ENCODE results near the gene GABARAPL2.
"Not testable (repeated sequence)": the region's sequence is repeated elsewhere in the genome, so short reads cannot be mapped to it uniquely, and the experiment has no call there.

The GABARAPL2 gene, protein sequence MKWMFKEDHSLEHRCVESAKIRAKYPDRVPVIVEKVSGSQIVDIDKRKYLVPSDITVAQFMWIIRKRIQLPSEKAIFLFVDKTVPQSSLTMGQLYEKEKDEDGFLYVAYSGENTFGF

DNA sequence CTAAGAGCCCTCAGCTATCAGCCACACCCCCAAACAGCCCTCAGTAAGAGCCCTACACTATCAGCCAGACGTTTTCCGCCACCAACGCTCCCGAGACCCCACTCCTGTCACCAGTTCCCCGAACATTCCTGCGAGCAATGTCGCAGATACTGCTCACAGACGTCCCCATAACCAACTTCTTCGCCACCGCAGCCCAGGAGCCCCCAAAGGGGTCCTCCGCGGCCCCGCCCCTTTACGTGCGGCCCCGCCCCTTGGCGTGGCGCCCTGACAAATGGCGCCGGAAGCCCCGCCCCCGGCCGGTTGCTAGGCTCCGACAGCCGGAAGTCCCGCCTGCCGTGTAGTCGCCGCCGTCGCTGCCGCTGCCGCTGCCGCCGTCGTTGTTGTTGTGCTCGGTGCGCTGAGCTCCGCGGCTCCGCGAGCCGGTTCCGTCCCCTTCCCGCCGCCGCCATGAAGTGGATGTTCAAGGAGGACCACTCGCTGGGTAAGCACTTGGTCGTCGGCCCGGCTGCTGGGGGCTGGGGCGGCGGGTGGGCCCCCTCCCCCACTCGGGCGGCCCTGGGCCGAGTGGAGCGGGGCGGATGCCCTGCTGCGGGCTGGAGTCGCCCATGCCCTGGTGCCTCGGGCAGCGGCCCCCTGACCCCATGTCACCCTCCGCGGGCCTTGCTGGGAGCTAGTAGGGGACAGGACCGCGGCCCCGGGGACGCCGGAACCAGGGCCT, at the start of gene GABARAPL2:
Gene GABARAPL2, plus strand, starts transcription at position 340 of the 718 bp plus-strand sequence. Its CDS starts 108 bp downstream, at position 448.
- DNase-seq = peak; percentile 93

DNA sequence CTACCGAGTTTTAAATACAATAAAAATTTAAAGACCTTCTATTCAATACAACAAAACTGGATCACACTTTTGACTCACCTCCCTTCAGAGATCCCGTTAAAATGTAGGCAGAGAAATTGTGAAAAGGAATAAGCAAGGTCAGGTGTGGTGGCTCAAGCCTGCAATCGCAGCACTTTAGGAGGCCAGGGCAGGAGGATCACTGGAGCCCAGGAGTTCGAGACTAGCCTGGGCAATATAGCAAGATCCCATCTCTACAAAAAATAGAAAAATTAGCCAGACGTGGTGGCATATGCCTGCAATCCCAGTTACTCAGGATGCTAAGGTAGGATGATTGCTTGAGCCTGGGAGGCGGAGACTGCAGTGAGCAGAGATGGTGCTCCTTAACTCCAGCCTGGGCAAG, 47.0 kb upstream of the GABARAPL2 start:
- no peak for DNase-seq

DNA sequence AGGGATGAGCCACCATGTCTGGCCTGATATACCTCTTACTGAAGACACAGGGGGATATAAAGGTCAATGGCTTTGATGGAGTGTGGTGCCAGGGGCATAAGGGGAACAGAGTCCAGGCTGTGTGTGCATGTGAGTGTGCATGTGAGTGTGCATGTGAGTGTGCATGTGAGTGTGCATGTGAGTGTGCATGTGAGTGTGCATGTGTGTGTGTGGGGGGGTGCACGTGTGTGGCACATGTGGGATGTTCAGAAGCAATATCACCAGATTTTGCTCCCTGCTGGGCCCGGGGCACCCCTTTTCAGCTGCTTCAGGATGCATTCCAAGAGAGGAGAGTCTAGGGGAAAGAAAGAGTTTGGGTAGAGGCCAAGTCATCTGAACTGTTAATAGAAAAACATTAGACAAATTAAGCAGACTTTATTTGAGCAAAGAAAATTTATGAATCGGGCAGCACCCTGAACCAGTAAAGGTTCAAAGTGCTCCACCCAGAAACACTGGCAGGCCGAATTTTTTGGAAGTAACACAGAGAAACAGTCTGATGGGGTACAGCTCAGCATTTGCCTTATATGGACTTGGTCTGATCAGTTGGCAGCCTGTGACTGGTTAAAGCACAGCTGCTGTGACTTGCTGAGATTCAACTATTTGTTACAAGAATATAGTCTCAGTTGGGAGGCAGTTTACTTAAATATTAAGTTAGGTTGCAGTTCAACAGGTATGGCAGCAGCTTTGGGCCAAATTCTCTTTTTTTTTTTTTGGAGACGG, 40.0 kb upstream of the GABARAPL2 start:
- DNase-seq = no peak

DNA sequence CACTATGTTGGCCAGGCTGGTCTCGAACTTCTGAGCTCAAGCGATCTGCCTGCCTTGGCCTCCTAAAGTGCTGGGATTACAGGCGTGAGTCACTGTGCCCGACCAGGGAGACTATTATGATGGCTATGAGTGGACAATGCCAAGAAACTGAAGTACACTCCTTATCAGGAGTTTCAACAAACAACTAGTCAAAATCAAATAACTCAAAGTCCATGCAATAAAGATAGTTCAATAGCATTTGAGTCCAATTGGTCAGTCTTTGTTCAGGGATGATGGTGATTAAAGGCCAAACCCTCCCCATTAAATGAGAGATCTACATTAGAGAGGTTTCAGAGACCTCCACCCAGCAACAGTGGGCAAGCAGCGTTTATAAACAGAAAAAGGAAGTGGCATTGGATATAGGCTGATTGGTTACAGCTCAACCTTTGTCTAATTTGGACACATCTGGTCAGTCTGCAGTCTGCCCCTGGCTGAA, 38.3 kb upstream of the GABARAPL2 start:
- no peak for DNase-seq

DNA sequence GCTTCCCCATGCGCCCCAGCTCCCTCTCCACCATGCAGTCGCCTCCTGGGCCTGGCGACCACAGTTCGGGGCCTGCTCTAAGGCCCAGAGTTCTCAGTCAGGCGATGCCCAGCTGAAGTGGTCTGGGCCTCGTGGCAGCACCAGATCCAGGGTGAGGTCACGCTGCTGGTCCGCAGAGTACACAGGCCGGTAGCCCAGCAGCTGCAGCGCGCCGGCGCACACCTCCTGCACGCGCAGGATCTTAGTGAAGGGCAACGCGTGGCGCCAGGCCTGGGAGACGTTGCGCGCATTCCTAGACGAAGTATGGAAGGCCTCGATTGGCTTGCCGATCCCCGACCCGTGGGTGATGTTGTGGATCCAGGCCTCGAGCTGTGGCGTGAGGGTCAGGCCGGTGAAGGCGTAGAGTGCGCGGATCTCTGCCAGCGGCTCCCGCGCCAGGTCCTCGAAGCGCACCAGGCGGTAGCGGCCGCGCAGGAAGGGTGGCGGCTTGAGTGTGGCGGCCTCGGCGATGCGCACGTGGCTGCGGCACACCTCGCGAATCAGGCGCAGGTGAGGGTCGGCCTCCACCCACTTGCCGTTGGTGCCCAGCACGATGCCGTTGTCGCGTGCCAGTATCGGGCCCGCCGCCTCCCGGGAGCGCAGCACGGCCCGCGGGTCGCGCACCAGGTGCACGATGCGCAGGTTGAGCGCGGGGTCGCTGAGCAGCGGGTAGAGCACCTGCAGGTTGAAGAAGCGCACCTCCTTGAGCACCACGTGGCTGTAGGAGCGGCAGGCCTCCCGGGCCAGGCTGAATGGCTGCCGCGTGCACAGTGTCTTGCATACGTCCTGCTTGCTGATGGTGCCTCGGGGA, 36.9 kb upstream of the GABARAPL2 start:
- DNase-seq = no peak

DNA sequence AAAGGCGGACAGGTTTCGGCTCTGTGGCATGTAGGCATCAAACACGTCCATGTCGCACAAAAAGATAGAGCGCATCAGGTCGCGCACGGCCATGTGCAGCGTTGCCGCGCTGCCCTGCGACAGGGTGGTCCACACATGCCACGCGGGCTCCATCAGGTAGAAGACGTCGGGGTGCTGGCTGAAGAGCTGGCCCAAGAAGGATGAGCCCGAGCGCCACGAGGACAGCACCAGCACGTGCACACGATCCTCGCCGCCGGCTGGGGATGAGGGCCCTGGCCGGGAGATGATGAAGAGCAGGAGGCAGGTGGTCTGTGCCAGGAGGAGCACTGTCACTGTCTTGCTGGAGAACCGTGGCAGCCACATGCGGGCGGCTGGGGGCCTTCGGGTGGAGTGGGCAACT, 36.2 kb upstream of the GABARAPL2 start:
- DNase-seq = no peak

DNA sequence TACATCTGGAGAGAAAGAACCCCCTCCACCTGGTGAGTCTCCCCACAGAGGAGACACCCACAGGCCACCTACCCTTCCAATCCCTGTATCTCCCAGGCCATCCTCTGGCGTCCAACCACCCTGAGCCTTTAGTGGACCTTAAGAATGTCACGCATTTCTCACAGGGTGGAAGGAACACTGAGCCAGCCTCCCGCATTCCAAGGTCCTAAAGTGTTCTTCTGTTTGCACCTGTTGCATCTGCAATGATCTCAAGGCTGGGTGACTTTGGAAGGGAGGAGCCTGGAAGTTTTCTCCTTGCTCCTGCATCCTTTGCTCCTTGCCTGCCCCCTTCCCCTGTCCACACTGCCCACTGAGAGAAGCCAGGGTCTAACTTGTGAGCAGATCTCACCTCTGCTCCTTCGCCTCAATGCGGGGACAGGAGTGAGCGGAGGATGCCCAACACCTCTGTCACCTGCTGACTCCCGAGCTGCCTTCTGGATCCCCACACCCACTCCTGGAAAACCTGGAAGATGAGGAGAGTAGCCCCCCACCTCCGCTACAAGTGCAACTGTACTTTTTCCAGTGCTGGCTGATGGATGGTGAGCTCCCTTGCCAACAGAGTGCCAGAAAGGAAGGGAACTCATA, 33.9 kb upstream of the GABARAPL2 start:
- DNase-seq = no peak

DNA sequence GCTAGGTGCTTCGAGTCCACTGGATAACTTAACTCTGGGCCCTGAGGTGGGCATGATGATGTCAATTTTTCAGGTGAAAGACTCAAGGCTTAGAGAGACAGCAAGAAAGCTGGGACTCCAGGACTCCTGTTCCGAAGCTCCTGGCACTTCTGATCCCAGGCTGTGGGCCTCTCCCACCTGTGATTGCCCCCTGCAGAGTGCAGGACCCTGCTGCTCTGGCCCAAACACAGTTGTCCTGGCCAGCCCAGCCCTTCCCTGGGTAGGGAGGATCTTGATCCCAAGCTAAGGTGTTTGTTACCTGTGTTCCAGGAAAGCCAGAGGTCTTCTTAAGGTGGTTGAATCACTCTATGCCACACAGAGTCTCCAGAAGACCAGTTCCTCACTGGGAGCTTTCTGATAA, 33.4 kb upstream of the GABARAPL2 start:
- no peak for DNase-seq

DNA sequence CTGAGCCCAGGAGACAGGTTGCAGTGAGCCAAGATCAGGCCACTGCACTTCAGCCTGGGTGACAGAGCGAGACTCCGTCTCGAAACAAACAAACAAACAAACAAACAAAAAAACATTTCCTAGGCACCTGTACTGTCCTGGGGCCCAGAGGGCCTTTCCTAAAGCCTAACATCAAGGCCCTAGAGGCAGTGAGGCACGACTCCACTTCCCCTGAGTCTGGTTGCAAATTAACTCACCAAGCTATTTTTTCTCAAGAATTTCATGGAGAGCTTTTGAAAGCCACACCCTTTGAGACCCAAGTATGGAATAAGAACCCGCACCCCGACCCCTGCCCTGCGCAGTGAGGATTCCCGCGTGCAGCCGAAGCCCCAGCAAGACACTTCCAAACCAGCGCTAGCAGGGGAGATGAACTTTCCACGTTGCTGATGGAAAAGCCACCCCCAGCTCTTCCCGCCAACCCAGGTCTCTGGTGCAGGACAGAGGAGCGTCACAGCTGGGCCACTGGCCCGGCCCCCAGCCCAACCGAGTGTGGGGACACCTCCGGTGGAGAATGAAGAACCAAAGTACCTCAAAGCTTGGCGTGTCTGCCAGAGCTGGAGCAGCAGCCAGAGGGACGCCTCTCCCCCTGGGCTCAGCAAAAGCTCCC, 31.5 kb upstream of the GABARAPL2 start:
- no peak for DNase-seq

DNA sequence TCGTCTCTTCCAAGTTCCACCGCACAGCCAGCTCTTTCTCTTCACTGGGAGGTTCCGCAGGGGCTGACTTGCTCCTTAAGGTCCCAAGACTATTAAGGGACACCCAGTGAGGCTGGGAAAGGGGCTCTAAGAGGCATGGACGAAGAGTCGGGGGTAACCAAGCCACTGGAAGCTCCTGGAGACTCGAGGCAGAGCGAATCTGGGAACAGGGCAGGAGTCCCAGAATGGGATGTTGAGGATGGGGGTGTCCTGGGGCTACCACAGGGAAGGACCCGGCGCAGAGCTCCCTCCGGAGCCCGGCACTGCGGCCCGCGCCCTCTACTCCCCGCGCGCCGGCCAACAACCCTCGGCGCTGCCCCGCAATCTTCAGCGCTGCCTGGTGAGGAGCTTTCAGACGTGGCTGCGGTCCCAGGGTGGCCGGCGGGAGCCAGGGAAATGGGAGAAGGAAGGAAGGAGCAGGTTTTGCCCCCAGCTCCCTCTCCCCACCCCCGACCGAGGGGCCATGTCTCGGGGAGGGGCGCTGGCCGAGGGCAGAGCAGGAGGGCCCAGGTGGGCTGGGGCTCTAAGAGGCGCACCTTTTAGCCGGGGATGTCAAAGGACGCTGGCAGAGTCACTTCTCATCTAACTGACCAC, 30.9 kb upstream of the GABARAPL2 start:
- DNase-seq = no peak

DNA sequence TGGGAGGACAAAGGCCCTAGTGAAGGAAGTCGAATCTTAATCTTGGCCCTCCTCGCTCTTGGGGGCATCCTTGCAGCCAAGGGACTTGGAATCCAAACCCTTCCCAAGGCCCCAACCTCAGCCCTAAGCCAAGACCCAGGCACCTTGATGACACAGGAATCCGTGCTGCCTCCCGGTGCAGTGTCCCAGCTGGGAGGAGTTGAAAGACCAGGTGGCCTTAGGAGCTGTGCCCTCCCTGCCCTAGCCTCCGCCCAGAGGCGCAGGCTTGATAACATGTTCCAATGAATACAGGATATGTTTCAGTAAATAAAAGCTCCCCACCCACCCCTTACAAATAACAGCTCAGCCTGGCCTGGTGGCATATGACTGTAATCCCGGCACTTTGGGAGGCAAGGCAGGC, 30.3 kb upstream of the GABARAPL2 start, which contains the start of gene CHST5:
Gene CHST5, minus strand, starts transcription at position 208 of the 400 bp plus-strand sequence. CDS start 5,724 bp downstream, outside the sequence.
- DNase-seq = no peak

DNA sequence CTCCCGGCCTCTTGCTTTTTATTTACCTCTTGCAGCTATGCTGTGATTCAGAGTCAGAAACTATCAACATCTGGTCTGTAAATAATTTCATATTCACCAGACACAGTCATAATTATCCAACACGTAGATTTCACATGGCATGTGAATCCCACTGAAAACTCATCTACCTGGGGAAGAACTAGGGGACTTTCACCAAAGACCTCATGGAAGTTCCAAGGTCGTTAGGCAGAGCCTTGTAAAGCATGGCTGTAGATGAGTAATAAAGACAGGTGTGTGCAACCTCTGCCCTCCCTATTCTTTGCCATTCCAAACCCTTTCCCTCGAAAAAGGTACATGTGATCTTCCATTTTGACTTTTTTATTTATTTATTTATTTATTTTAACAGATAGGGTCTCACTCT, 28.4 kb upstream of the GABARAPL2 start:
- DNase-seq = no peak

DNA sequence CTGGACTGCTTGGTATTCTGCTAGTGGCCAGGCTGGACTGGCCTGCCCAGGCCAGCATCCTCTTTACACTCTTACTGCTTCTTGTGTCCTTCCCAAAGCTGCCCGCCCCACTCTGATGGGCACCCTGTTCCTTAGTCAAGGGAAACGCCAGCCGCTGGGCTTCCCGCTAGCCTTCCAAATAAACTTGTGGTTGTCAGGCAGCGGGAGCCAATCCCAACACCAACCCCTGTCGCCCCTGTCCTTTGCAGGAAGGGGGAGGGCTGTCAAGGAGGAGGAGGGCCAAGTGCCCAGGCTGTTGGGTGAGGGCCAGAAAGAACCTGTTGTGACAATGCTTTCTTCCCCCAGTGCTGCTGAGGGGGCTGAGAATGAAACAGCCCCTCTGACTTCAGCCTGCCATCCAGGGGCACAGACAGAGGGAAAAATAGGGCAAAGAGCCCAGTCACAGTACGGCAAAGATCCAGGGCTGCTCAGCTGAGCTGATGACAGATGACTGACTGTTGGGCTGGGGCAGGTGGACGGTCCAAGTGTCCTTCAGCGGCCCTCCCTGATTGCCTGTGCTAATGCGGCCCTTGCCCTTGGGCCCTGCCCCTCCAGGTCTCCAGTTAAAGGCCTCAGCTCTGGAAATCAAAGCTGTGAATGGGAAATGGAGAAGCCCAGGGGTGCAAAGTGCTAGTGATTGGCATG, 27.2 kb upstream of the GABARAPL2 start:
- DNase-seq = not testable (repeated sequence)

DNA sequence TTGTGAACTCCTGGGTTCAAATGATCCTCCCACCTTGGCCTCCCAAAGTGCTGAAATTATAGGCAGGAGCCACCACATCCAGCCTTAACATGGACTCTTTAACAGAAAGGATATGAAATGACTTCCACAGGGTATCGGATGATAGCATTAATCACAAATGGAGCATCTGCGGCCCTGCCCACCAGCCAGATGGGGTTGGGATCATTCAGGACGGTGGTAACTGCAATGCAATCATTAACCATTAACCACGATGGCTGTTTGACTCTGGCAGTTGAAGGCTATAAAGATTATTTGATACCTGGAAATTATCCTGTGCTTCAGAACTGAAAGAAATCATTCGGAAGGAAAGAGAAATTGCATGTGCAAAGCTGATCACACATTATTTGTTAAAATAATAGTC, 24.9 kb upstream of the GABARAPL2 start:
- DNase-seq = no peak

DNA sequence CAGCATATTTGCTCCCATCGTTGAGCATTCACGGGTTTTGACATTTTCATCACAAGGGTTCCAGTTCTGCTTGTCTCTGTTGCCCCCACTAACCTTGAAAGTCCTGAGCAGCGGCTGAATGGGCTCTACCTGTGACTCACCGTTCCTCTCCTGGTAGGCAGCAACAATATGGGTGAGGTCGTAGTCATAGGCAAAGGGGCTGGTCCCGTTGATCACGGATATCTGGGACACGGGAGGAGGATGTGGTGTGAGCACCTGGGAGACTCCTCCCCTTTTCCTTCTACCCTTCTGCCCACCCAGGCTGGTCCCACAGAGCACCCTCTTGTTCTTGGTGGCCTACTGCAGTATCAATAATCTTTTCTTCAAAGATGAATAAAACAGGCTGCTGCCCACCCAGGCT, 23.7 kb upstream of the GABARAPL2 start:
- not testable (repeated sequence) for DNase-seq

DNA sequence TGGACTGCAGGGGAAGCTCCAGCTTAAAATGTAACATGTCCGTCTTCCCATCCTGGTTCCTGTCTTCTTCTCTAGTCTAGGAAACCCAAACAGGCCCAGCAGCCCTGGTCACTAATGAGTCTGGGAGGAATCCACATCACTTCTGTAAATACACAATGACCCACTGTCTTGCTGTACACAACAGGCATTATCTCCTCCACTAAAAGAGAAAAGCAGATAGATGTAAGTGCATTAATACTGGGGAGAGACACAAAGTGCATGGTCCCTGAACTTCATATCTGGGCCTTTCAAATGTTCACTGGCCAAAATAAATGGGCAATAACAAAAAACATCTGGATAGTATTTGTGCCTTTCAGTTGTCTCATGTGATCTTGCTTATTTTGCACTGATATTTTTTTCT, 20.3 kb upstream of the GABARAPL2 start:
- not testable (repeated sequence) for DNase-seq

DNA sequence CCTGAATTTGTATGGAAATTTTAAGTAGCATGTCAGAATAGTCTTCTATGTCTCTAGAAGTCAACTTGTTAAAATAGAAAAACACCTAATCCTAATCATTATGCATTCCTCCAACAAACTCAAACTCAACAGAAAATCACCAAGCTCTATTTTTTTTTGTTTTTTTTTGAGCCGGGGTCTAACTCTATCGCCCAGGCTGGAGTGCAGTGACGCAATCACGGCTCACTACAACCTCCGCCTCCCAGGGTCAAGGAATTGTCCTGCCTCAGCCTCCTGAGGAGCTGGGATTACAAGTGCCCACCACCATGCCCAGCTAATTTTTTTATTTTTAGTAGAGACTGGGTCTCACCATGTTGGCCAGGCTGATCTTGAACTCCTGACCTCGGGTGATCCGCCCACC, 19.9 kb upstream of the GABARAPL2 start:
- no peak for DNase-seq

DNA sequence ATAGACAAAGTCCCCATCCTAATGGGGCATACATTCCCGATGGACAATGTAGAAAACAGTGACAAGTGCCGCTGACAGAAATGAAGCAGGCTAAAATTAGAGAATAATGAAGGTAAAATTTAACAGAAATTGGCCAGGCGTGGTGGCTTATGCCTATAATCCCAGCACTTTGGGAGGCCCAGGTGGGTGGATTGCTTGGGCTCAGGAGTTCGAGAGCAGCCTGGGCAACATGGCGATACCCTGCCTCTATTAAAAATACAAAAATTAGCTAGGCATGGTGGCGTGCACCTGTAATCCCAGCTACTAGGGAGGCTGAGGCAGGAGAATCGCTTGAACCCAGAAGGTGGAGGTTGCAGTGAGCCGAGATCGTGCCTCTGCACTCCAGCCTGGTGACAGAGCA, 17.7 kb upstream of the GABARAPL2 start:
- DNase-seq = not testable (repeated sequence)

DNA sequence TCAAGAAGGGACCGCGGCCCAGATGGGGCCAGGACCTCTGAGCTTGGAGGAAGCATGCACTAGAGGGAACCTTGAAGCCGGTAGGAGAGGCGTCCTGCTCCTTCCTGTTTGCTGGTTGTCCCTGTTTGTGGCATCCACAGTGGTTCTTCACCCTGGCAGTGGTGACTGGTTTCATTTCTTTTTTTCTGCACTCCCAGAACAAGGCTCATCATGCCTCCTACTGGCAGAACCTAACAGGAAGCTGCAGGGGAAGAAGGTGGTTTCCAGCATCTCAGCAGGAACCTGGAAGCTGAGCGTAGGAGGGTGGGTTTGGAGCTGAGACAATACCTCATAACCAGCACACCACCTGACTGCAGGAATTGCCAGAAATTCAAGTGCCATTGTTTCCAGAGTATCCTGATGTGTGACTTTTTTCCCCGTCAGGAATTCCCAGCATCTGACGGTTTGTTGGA, 15.9 kb upstream of the GABARAPL2 start:
- DNase-seq = peak; percentile 56

DNA sequence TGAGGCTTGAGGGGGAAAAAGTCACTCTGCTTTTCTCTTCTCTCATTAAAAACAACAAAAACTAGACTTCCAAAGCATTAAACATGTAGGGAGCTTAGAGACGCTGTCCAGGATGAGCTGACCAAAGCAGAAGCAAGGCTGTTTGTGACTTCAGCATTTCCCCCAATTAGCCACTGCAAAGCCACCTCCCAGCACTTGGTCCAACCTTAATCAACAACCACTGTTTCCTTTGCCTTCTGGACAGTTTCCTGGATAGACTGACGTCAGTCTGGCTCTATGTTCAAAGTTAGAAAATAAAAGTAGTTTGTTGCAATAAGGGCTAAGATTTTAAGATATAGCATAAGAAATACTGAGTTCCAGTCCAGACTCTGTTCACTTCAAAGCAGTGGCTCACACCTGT, 13.2 kb upstream of the GABARAPL2 start:
- DNase-seq = no peak
